ENCODE data around the gene ATM.
"Not testable (repeated sequence)": the region's sequence is repeated elsewhere in the genome, so short reads cannot be mapped to it uniquely, and the experiment has no call there.

ATM gene

DNA sequence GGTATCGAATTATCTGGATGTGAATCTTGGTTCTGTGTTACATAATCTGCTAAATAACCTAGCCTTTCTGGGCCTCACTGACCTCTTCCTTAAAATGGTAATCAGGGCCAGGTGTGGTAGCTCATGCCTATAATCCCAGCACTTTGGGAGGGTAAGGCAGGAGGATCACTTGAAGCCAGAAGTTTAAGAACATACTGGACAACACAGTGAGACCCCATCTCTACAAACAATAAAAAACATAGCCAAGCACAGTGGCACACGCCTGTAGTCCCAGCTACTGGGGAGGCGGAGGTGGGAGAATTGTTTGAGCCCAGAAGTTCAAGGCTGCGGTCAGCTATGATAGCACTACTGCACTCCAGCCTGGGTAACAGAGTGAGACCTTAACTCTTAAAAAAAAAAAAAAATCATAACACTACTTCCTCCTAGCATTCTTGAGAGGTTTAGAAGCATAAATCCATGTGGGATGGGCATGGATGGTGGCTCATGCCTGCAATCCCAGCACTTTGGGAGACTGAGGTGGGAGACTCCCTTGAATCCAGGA, 171.9 kb downstream of the ATM start:
- no peak for DNase-seq

DNA sequence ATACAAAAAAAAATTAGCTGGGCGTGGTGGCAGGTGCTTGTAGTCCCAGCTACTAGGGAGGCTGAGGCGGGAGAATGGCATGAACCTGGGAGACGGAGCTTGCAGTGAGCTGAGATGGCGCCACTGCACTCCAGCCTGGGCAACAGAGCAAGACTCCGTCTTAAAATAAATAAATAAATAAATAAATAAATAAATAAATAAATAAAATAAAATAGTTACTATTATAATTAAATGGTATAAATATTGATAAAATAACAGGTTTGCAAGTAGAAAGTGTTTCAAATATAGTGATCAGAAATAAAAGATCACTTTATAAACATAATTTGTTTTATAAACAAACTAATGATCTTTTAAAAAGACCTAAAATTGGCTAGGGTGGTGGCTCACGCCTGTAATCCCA, 173.8 kb downstream of the ATM start:
- not testable (repeated sequence) for DNase-seq

DNA sequence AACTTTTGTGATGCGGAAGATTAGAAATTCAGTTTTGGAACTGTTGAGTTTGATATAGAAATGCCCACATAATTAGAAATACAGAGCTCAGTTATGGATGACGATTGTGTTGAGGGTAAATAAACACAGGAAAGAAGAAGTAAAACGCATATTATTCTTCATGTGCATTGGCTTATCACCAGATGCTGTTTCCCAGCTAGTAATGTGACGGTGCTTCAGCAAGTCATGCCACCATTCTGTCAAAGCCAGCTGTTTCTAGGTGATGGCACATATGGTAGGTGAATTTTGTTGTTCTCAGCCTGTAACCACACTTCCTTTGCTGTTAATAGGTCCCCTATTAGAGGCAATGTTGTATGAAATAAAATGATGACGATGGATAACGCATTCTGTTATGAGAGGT, 175.6 kb downstream of the ATM start:
- no peak for DNase-seq

DNA sequence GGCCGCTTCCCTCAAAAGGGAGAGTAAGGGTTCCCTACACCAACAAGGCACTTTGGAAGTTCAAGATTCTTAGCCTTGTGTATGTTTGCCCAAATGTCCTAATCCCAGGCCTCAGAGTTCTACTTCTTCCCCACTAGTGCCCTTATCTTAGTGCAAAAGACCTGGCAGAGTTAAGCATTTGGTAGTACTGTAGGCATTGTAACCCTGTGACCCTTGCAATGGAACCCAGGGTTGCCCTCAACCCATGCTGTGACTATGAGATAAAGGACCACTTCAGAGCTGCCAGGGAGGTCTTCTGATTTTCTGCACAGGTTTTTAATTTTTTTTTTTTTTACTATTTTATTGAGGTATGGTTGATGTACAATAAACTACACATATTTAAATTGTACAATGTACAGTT, 179.4 kb downstream of the ATM start:
- no peak for DNase-seq

DNA sequence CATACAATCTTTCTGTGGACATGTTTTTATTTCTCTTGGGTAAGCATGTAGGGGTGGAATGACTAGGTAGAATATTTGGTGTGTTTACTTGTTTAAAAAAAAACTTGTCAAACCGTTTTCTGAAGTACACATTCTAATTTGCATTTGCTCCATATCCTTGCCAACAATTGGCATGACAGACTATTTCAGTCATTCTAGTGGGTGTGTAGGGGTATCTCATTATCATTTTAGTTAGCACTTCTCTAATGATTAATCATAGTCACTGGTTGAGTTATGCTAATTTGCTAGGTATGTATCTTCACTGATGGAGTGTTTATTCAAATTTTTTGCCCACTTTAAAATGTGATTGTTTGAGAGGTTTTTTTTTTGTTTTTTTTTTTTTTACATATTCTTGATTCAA, 180.2 kb downstream of the ATM start:
- no peak for DNase-seq

DNA sequence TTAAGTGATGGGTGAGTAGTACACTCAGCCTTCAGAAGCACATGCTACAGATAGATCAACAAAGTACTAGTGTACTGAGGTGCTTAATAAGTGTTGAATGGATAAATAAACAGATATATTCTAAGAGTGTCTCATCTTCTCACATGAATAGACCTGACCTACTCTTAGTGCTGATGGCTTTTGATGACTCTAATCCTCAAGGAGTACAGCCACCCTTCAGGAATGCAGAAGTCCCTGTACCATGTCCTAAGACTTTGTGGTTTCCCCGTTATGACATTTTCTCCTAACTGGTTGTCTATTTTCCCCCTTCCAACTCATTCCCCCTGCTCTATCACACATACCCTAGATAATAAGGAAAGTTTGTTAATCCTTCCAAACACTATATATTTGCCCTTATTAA, 182.8 kb downstream of the ATM start:
- DNase-seq = no peak

DNA sequence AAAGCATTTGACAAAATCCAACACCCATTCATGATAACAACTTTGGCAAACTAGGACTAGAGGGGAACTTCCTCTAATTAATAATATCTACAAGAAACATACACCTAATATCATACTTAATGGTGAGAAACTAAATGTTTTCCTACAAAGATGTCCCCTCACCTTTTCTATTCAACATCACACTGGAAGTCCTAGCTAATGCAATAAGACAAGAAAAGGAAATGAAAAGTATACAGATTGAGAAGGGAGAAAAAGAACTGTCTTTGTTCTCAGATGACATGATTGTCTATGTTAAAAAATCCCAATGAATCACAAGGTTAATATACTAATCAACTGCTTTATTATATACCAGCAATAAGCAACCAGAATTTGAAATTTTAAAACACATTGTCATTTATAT, 192.1 kb downstream of the ATM start:
- DNase-seq = no peak

DNA sequence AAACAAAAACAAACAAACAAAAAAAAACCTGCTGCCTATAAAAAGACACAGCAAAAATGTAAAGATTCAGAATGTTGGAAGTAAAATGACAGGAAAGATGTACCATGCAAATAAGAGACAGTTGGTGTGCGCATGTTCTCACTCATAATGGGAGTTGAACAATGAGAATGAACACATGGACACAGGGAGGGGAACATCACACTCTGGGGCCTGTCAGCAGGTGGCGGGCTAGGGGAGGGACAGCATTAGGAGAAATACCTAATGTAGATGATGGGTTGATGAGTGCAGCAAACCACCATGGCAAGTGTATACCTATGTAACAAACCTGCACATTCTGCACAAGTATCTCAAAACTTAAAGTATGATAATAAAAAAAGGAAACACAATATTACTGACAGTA, 194.7 kb downstream of the ATM start:
- DNase-seq = not testable (repeated sequence)

All from activated CD4-positive, CD25-positive, alpha-beta regulatory T cell treated with anti-CD3 and anti-CD28 coated beads, Interleukin-2, amount 50 U/mL, for 72 hours (primary cell).